Spleen (tissue), 7 donors: ENCODE results near the gene CMAS.

ENCODE experiments used
- POLR2AphosphoS5 ChIP-seq, 3 donors: sonication (generic); formaldehyde crosslinking; IDR thresholded peaks; one replicate each; pipeline ENCODE4 v1.5.1; 2017; ENCODE audit warnings: antibody characterized with exemption in 3 of 3
- TF ChIP-seq, protein P1 (sequence below), 11 experiments: fragments of 200-600 bp in 7 of 11; fragments of 450-650 bp in 4 of 11; sonication (generic) in 4 of 11; IDR thresholded peaks in 8 of 11; conservative IDR thresholded peaks in 3 of 11; 1 replicate in 7 of 11; 2 replicates in 4 of 11; pipeline versions ENCODE4 v1.4.0 to v1.8.0; 2016 to 2021; ENCODE audit warnings: antibody characterized with exemption in 11 of 11, inconsistent platforms in 4 of 11, mild to moderate bottlenecking in 1 of 11
- donor health status: DM: no; HTN: no; CAD: no; lungs with moderate emphysema.
- donor health status: DM: no; HTN: no; CAD: no.
- donor health status: DM: no; HTN: no; CAD: no.

DNA sequence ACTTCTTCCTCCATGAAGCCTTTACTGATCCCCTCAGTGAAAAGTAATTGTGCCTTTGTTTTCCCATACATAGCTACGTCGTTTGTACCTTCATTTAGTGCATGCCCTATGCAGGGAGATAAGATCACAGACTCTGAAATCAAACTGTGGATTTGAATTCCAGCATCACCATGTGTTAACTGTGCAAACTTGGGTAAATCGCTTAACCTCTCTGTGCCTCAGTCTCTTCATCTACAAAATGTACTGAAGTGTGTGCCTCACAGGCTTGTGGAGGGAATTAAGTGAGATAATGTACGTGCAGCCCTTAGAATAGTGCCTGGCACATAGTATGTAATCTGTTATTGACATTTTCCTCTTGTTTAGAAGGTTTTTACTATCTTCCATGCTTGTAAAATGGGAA lies 4.1 kb downstream of the CMAS start:
- TF ChIP-seq, protein P1, sequence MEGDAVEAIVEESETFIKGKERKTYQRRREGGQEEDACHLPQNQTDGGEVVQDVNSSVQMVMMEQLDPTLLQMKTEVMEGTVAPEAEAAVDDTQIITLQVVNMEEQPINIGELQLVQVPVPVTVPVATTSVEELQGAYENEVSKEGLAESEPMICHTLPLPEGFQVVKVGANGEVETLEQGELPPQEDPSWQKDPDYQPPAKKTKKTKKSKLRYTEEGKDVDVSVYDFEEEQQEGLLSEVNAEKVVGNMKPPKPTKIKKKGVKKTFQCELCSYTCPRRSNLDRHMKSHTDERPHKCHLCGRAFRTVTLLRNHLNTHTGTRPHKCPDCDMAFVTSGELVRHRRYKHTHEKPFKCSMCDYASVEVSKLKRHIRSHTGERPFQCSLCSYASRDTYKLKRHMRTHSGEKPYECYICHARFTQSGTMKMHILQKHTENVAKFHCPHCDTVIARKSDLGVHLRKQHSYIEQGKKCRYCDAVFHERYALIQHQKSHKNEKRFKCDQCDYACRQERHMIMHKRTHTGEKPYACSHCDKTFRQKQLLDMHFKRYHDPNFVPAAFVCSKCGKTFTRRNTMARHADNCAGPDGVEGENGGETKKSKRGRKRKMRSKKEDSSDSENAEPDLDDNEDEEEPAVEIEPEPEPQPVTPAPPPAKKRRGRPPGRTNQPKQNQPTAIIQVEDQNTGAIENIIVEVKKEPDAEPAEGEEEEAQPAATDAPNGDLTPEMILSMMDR (IDR thresholded peaks at IDR 0.05 in 8 of 11, conservative IDR thresholded peaks at IDR 0.05 in 3 of 11), result no peak
- no peak for TF ChIP-seq POLR2AphosphoS5 (IDR thresholded peaks at IDR 0.05)
